Measurements from ENCODE around the gene VPS25.

DNA sequence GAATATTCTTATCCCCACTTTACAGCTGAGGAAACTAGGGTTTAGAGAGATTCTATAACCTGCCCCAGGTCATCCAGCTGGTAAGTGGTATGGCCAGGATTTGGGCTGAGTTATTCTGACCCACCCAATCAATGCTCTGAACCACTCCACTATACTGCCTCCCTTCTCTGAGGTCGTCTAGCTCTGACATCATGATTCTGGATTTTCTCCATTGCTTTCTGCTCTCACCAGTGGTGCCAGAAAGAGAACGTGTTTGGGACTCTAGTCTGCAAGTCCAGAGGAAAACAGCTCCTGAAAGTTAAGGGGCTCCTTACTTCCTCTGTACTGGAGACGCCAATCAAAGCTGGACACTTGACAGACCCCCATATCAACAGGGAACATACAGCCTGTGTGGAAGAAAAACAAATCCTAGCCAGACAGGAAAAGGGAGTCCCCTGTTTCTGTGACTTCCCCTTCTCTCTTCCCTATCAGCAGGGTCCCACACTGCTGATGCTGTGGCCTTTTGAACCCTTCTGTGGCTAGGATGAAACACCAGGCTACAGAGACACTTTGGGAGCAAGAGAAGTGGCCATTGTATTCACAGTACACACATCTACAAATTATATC, 22.4 kb upstream of the VPS25 start:
- TF ChIP-seq, protein P1, sequence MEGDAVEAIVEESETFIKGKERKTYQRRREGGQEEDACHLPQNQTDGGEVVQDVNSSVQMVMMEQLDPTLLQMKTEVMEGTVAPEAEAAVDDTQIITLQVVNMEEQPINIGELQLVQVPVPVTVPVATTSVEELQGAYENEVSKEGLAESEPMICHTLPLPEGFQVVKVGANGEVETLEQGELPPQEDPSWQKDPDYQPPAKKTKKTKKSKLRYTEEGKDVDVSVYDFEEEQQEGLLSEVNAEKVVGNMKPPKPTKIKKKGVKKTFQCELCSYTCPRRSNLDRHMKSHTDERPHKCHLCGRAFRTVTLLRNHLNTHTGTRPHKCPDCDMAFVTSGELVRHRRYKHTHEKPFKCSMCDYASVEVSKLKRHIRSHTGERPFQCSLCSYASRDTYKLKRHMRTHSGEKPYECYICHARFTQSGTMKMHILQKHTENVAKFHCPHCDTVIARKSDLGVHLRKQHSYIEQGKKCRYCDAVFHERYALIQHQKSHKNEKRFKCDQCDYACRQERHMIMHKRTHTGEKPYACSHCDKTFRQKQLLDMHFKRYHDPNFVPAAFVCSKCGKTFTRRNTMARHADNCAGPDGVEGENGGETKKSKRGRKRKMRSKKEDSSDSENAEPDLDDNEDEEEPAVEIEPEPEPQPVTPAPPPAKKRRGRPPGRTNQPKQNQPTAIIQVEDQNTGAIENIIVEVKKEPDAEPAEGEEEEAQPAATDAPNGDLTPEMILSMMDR (conservative IDR thresholded peaks at IDR 0.05; ENCODE audit: low read length): no peak
- TF ChIP-seq EZH2phosphoT487 (IDR thresholded peaks at IDR 0.05; ENCODE audit: borderline replicate concordance, low read depth, low read length): no peak

Data from OCI-LY7 (cell line).